HG02840 (cell line): ENCODE data around the gene SPATS2L.

Experiments used
- ATAC-seq: cut with Tn5 transposase; IDR thresholded peaks from one replicate; pipeline ENCODE4 v1.9.1; 2021; ENCODE audit warnings: mild to moderate bottlenecking, moderate library complexity, moderate number of reproducible peaks; ENCODE audit not compliant: unreplicated experiment, low FRiP score

SPATS2L gene

DNA sequence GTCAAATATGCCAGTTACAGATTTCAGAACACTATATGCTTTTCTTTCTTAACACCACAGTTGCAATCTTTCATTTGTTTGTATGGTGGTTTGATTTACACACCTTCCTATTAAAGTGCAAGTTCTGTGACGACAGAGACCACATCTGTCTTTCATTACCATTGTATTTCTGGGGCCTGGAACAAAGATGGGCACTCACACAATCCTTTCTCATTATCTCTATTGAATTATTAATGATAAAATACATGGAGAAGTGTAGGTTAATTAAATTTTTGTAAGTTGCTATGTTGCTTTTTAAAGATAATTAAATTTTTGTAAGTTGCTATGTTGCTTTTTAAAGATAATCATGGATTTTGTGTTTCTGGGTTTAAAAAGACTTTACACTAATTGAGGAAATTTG lies 123.5 kb downstream of the SPATS2L start:
- ATAC-seq, result no peak

DNA sequence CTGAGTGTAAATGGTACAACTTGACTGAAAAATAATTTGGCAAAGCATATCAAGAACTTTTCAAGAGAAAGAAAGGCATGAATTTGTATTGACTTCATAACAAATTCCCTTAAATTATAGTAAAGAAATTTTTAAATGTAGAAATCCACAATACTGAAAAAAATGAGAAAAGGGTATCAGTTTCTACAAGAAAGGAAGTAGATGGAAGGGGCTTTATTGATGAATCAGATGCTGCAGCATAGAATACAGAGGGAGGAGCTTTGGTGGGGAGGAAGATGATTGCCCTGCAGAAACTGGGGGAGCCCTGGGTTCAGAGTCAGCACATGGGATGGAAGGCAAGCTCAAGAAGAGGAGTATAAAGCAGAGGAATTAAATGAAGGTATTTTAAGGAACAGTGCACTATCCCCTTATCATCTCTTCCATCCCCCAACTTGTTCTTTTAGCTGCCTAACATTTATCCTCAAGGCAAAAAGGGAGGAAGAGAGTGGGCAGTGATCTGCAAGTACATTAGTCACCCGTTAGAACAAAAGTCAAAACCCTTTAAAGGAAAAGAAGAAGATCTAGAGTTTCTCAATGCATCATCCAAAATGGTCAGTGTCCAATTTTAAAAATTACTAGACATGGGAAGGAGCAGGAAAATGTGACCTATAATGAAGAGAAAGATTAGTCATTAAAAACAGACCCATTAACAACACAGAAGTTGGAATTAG lies 125.7 kb downstream of the SPATS2L start:
- ATAC-seq, result no peak

DNA sequence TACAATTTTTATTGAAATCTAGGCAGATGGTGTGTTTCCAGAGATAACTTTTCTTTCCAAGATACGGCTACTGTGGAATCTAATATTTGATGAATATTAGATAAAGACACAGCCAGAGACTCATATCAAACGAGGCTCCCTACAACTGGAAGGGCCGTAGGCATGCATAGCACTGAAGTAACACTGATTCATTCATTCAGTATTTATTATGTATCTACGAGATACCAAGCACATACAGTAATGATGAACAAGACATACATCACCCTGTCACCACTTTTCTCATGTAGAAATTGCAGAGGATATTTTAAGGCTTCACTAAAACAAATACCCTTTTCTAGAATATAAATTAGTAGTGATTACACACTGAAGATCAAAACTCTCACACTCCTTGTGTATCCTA lies 128.9 kb downstream of the SPATS2L start:
- no peak for ATAC-seq

DNA sequence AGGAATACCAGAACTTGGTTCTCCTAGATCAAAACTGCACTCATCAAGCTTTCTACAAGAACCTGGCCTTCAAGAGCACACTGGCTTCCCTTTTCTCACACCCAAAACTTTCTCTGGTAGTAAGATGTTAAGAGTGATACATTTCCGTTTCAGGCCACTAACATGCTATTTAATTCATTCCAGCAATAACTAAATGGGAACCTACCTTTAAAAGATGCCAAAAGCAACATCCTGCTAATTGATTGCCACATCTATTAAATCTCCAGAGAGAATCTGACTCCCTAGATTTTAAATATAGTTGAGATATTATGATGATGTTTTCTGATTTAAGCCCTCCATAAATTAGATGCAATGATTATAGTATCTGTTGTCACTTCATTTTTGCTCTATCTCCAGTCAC lies 131.8 kb downstream of the SPATS2L start:
- ATAC-seq, result no peak

GRCh38 chr2:200438846-200439245 lies 132.4 kb downstream of the SPATS2L start:
- no peak for ATAC-seq

- ATAC-seq, result no peak
These were observed 133.5 kb downstream of the SPATS2L start for GRCh38 chr2:200439981-200440380.

DNA sequence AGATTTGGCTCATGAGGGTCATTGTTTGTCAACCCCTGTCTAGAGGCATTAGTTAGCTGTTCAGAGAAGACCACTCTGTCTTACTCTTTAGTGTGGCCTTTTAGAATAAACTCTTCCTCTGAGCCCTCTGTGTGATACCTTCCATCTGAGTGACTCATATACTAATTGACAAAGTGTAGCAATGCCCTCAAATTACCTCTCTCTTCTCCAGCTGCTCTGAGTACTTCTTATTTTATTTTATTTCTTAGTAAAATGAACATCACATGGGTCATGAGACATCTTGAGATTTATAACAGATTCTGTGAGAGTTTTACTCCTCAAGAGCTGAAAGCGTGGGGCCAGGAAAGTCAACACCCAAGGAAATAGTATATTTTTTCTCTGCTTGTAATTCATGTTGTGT lies 136.0 kb downstream of the SPATS2L start:
- no peak for ATAC-seq

DNA sequence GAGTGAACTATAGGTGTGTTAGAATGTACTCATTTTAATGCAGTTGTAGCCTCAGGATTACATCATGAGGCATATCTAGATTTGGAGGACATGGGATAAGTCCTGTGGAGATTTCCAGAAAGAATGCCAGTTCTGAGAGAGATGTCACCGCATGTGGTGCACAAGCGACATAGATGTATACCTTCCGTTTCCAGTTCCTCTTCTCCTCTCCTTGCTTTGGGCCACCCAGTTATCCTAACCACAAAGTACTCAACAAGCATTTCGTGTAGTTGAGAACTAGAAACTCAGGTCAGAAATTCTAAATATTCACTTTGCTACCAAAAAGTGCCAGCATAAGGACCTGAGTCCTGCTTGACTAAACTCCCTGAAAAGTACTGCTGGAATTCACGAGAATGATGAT lies 136.9 kb downstream of the SPATS2L start:
- ATAC-seq, result no peak

GRCh38 chr2:200443916-200444315 lies 137.4 kb downstream of the SPATS2L start:
- ATAC-seq, result no peak

DNA sequence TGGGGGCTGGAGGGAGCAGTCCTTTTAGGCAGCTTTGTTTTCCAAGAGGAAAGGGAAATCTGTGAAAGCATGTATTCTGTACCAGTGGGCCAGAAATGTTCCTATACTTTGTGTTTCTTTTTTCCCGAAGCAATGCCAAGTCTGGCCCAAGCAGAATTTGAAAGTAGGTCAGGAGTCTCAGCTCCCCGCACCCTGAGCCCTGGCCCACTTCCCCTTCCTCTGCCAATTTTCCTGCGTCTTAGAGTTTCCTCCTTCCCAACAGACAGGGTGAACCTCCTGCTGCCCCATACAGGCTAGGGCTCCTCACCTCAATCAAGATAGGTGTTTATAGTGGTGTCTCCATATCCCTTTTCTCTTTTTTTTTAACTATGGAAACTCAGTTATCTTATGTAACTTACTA lies 138.0 kb downstream of the SPATS2L start:
- no peak for ATAC-seq

- no peak for ATAC-seq
These were observed 138.8 kb downstream of the SPATS2L start for GRCh38 chr2:200445284-200445683.

DNA sequence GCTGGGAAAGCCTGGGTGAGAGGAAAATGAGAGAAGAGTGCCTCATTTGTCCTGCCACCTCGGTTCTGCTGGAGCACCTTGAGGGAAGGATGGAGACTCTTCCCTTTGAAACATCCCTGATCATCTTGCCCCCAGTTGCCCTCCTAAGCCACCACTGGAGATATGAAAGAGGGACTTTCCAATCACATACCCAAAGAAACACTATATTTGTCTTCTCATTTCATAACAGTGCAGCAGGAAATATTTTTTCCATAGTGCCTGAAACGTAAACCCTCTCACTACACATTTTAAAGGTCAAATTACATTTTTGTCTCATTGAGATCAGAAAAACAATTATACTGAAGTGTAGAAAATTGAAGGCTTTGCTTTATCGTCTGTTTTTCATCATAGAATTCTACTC lies 140.1 kb downstream of the SPATS2L start:
- no peak for ATAC-seq

GRCh38 chr2:200447139-200447855 lies 140.8 kb downstream of the SPATS2L start:
- no peak for ATAC-seq

DNA sequence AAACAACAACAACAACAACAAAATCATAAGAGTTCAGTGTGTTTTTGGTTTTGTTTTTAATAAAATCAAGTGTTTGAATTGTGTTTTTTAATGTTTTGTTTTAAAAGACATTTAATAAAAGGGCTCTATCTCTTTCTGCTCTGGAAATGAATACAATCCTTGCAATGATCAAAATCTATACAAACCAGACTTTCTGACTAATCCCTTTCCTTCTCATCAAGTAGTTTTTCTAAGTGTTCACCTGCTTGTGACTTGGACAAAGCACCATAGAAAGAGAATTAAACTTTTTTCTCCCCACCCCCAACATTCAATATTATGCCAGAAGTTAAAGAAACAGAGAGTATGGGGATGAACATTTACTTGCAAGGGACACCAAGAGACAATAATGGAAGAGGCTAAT lies 142.0 kb downstream of the SPATS2L start:
- ATAC-seq, result no peak

GRCh38 chr2:200449149-200449548 lies 142.7 kb downstream of the SPATS2L start:
- ATAC-seq, result no peak

- no peak for ATAC-seq
These were observed 143.8 kb downstream of the SPATS2L start for GRCh38 chr2:200450288-200450687.

GRCh38 chr2:200451511-200451910 lies 145.0 kb downstream of the SPATS2L start:
- no peak for ATAC-seq

GRCh38 chr2:200452377-200452776 lies 145.9 kb downstream of the SPATS2L start:
- no peak for ATAC-seq

DNA sequence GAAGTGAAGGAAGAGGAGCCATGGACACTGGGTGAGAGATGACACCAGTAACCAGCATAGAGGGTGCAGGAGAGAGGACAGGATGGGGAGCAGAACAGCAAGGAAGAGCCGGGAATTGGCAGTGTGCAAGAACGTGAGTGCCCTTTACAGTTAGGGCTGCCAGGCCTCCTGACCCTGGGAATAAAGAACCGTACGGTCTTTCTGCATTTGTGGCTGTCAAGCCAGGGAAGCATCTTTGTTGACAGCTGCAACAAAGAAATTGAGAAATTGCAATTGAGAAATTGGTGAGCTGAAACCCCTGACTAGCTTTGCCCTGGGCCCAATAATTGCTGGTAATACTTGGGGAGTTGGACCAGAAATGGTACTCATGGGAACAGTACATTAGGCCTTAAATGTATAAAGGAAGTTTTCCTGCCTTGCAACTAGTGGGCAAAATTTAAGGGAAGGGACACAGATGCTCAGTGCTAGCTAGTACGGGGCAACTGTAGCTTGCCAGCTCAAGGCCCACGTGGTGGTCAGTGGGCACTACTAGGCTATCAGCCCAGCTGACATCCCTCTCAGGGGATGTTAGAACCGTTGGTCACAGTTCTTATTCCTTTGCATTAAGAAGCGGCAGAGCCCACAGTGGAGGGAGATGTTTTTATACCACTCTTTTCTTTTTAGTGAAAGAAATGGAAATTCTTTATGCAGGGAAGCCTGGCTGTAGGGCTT lies 146.8 kb downstream of the SPATS2L start:
- no peak for ATAC-seq

GRCh38 chr2:200453853-200454534 lies 147.5 kb downstream of the SPATS2L start:
- ATAC-seq, result no peak
